Kidney (tissue), 14 donors: ENCODE measurements around the gene FAM110A. TPM values are rescaled to one million over a fixed set of nuclear protein-coding genes. Genes with fewer than 3 reads are reported as not detected.
"Not testable (repeated sequence)": the region's sequence is repeated elsewhere in the genome, so short reads cannot be mapped to it uniquely, and the experiment has no call there.

Experiments
- DNase-seq, 5 donors: peaks; one replicate each; pipeline ENCODE4 v3.0.0-alpha.2; 2013 to 2020
- FAIRE-seq: peaks from 2 replicates; lab custom pipeline; 2012; peaks lifted over from hg19 to GRCh38; lab: Jason Lieb, UNC
- H3K27ac ChIP-seq, 2 donors: one replicate each; pipeline ENCODE4 v1.7.0; 2013; ENCODE audit warnings: low read depth in 2 of 2, low read length in 2 of 2, inconsistent platforms in 1 of 2
- H3K27me3 ChIP-seq: one replicate; pipeline ENCODE4 v1.7.1; 2013; ENCODE audit warnings: low read length, inconsistent platforms; ENCODE audit not compliant: control insufficient read depth, insufficient read depth
- H3K36me3 ChIP-seq, 3 donors: one replicate each; pipeline versions ENCODE4 v1.7.0 to v1.7.1; 2013; ENCODE audit warnings: low read length in 3 of 3, control low read depth in 1 of 3, inconsistent platforms in 1 of 3; ENCODE audit not compliant: insufficient read depth in 3 of 3, control insufficient read depth in 2 of 3
- H3K4me1 ChIP-seq, 3 donors: one replicate each; pipeline versions ENCODE4 v1.7.0 to v1.7.1; 2013; ENCODE audit warnings: low read length in 3 of 3, inconsistent platforms in 1 of 3, low read depth in 1 of 3; ENCODE audit not compliant: control insufficient read depth in 2 of 3, insufficient read depth in 2 of 3
- H3K4me3 ChIP-seq, 3 donors: one replicate each; pipeline versions ENCODE4 v1.7.0 to v1.8.1; 2013; ENCODE audit warnings: low read length in 3 of 3, control low read depth in 1 of 3, inconsistent platforms in 1 of 3
- H3K9ac ChIP-seq, 3 donors: one replicate each; pipeline versions ENCODE4 v1.7.0 to v1.7.1; 2013; ENCODE audit warnings: low read length in 3 of 3, control low read depth in 1 of 3, inconsistent platforms in 1 of 3
- H3K9me3 ChIP-seq, 3 donors: one replicate each; pipeline versions ENCODE4 v1.7.0 to v1.7.1; 2013; ENCODE audit warnings: low read length in 3 of 3, control low read depth in 1 of 3, inconsistent platforms in 1 of 3; ENCODE audit not compliant: control insufficient read depth in 2 of 3, insufficient read depth in 1 of 3
- intact Hi-C: fragments of 100-400 bp; cut with DNase I; formaldehyde crosslinking; loops from one replicate; pipeline ENCODE4 v1.11.1; 2022
- polyA plus RNA-seq: library from polyadenylated mRNA; stranded (reverse); fragments of 350-450 nt; fragmentation: Illumina TruSeq; extraction: RNeasy Lipid Tissue Mini Kit (QIAGEN cat#74804); gene quantifications from one replicate; pipeline ENCODE4 v1.2.3, GENCODE V29; 2014; ENCODE audit warnings: low read depth, low replicate concordance; ENCODE audit not compliant: insufficient read depth
- total RNA-seq: library from RNA; stranded (reverse); fragmentation: NEBNext Ultra II Directional; extraction: Animal tissue kit (Norgen Biotek cat#: 25700); gene quantifications from one replicate; pipeline ENCODE4 v1.2.1, GENCODE V29; 2021
- TF ChIP-seq, protein P1 (sequence below): IDR thresholded peaks from 3 replicates; pipeline ENCODE4 v1.5.1; 2012; ENCODE audit warnings: mild to moderate bottlenecking, moderate library complexity, borderline replicate concordance; ENCODE audit not compliant: insufficient read depth; ENCODE audit errors: extremely low read depth
- donor health status: control.
- donor health status: control.
- donor health status: control.
- donor health status: control.
- donor health status: control.
- donor health status: DM: yes; HTN: yes; CAD: no.
- donor health status: Normal renal cell carcinoma (clear cell type).

FAM110A gene
- total and polyA plus RNA-seq, 2 donors from 2014 or later = 10.2 to 12.6 TPM

DNA sequence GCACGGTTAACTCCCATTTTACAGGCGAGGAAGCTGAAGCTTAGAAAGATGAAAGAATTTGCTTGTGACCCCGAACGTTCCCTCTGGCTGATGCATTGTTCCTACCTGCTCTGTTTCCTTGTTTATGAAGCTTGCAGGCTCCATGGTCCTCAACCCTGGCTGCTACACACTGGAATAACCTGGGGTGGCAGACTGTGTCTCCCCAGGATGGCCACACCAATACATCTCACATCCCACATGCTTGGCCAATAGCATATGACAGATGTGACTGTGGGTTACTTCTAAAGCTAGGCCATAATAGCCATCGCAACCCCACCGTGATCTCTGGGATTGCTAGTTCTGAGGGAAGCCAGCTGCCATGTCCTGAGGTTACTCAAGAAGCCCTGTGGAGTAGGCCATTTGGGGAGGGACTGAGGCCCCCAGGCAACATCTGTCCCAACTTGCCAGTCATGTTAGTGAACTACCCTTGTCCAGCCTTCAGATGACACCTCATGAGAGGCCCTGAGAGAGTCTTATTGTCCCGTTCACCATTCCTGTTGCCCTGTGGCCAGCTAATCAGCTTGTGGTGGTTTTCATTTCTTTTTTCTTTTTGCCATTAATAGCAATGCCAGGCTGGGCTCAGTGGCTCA is 6.7 kb upstream of the FAM110A start:
- TF ChIP-seq, protein P1, sequence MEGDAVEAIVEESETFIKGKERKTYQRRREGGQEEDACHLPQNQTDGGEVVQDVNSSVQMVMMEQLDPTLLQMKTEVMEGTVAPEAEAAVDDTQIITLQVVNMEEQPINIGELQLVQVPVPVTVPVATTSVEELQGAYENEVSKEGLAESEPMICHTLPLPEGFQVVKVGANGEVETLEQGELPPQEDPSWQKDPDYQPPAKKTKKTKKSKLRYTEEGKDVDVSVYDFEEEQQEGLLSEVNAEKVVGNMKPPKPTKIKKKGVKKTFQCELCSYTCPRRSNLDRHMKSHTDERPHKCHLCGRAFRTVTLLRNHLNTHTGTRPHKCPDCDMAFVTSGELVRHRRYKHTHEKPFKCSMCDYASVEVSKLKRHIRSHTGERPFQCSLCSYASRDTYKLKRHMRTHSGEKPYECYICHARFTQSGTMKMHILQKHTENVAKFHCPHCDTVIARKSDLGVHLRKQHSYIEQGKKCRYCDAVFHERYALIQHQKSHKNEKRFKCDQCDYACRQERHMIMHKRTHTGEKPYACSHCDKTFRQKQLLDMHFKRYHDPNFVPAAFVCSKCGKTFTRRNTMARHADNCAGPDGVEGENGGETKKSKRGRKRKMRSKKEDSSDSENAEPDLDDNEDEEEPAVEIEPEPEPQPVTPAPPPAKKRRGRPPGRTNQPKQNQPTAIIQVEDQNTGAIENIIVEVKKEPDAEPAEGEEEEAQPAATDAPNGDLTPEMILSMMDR = no peak
- Histone ChIP-seq H3K27me3 (no peaks in the 10 kb centered on the region), H3K36me3 (no peaks in the 10 kb centered on the region), H3K27ac (no peak overlapping the region), H3K4me1 (peaks cover 0 to 4% (median 0%) of the 10 kb centered on the region in 3 donors), H3K4me3 (no peak overlapping the region), H3K9ac (no peak overlapping the region), H3K9me3 (no peaks in the 10 kb centered on the region)
- intact Hi-C loops = no loop called here
- DNase-seq = no peak
- no peak for FAIRE-seq

DNA sequence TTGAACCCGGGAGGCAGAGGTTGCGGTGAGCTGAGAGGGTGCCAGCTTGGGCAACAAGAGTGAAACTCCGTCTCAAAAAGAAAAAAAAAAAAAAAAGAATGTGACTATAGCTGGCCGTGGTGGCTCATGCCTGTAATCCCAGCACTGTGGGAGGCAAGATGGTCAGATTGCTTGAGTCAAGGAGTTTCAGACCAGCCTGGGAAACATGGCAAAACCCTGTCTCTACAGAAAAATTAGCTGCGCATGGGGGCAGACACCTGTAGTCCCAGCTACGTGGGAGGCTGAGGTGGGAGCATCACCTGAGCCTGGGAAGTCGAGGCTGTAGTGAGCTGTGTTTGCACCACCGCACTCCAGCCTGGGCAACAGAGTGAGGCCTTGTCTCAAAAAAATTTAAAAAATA is 5.5 kb upstream of the FAM110A start:
- intact Hi-C loops, H3K9ac ChIP-seq, H3K27me3 ChIP-seq, H3K4me1 ChIP-seq, FAIRE-seq, H3K36me3 ChIP-seq, H3K4me3 ChIP-seq, H3K9me3 ChIP-seq, H3K27ac ChIP-seq: not testable (repeated sequence)
- DNase-seq = peak in 1 of 5 donors; percentile 20

DNA sequence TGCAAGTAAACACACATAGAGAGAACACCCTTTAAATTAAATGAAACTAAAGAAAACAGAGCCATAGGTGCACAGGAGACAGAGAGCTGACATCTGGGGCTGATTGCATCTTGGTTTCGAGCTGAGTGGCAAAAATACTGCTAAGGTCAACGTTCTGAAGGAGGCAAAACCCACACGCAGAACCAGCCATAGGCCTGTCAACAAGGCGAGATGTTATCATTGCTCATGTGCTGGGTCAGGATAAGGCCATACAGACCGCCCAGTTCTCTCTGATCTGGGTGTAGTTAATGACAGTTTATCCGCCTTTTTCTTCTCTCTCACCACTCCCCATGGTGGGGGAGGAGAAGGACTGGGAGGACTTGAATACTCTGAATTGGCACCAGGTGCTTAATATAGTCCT is 4.5 kb upstream of the FAM110A start:
- DNase-seq (peak in 1 of 5 donors; percentile 28), FAIRE-seq (no peak)
- no peaks in the 10 kb centered on the region for H3K27me3 ChIP-seq
- H3K9me3 ChIP-seq = no peaks in the 10 kb centered on the region
- TF ChIP-seq, protein P1 = no peak
- no peak overlapping the region for H3K9ac ChIP-seq
- H3K27ac ChIP-seq = no peak overlapping the region
- no peaks in the 10 kb centered on the region for H3K4me1 ChIP-seq
- no peak overlapping the region for H3K4me3 ChIP-seq
- intact Hi-C loops = no loop called here
- H3K36me3 ChIP-seq = no peaks in the 10 kb centered on the region

DNA sequence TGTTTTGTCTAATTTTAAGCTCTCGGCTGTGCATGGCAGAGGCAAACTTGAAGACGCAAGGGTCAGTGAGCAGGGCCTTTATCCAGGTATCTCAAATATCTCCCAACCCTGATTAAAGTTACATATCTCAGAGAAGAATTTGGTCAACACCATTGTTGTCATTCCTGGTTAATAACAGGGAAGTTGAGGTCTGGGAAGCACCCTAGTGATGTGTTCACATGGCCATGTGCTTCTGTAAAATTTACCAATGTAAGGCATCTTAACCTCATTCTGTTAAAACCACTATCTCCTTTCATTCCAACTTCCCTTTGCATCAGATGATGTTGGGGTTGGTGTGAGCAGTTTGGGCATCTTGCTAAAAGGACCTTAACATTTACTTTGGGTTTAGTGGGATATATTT is 4.0 kb upstream of the FAM110A start:
- H3K9me3 ChIP-seq = no peaks in the 10 kb centered on the region
- DNase-seq = no peak

More for the DNA sequence above, 4.0 kb upstream of the FAM110A start:
- TF ChIP-seq, protein P1 = no peak
- H3K4me1 ChIP-seq = peaks cover 0 to 5% (median 0%) of the 10 kb centered on the region in 3 donors
- H3K9ac ChIP-seq = no peak overlapping the region
- intact Hi-C loops = no loop called here
- no peaks in the 10 kb centered on the region for H3K36me3 ChIP-seq
- FAIRE-seq = no peak
- H3K4me3 ChIP-seq = no peak overlapping the region
- H3K27ac ChIP-seq = no peak overlapping the region
- no peaks in the 10 kb centered on the region for H3K27me3 ChIP-seq
